CD4-positive, alpha-beta T cell (primary cell): ENCODE measurements around the gene ALAS2. TPM values are rescaled to one million over a fixed set of nuclear protein-coding genes. Genes with fewer than 3 reads are reported as not detected.
"Not testable (repeated sequence)": the region's sequence is repeated elsewhere in the genome, so short reads cannot be mapped to it uniquely, and the experiment has no call there.

Source experiments
- ATAC-seq: fragments of 200-7000 bp; cut with Tn5 transposase; one replicate; pipeline ENCODE4 v1.10.0; 2022; ENCODE audit warnings: mild to moderate bottlenecking; ENCODE audit not compliant: poor library complexity
- CTCF ChIA-PET: fragments of 350-600 bp; sonication (Branson Sonifier 250); formaldehyde crosslinking; loops from one replicate; lab custom pipeline; 2021; ENCODE audit warnings: antibody characterized with exemption, inconsistent platforms; lab: Charles Lee
- POLR2A ChIA-PET: fragments of 350-600 bp; sonication (Branson Sonifier 250); formaldehyde crosslinking; loops from one replicate; lab custom pipeline; 2021; ENCODE audit warnings: antibody characterized with exemption, inconsistent platforms; lab: Charles Lee
- DNase-seq, 14 experiments: peaks; one replicate each; pipeline ENCODE4 v3.0.0-alpha.2; 2013 to 2020; ENCODE audit warnings: mixed read lengths in 2 of 14
- H3K27ac ChIP-seq, 2 donors: one replicate each; pipeline versions ENCODE4 v1.5.1 to v1.7.0; 2013; ENCODE audit warnings: low read length in 2 of 2, low read depth in 1 of 2, mild to moderate bottlenecking in 1 of 2
- H3K27me3 ChIP-seq, 2 experiments: 1 replicate in 1 of 2; 2 replicates in 1 of 2; pipeline versions ENCODE4 v1.6.1 to v1.7.0; 2013; ENCODE audit warnings: low read length in 2 of 2, control low read depth in 1 of 2, mild to moderate bottlenecking in 1 of 2, moderate library complexity in 1 of 2; ENCODE audit not compliant: insufficient read depth in 2 of 2, control insufficient read depth in 1 of 2
- H3K36me3 ChIP-seq: one replicate; pipeline ENCODE4 v1.6.1; 2013; ENCODE audit warnings: low read length, control low read depth; ENCODE audit not compliant: insufficient read depth
- H3K4me1 ChIP-seq: one replicate; pipeline ENCODE4 v1.6.1; 2013; ENCODE audit warnings: low read length, control low read depth; ENCODE audit not compliant: insufficient read depth
- H3K4me3 ChIP-seq: one replicate; pipeline ENCODE4 v1.5.1; 2013; ENCODE audit warnings: mild to moderate bottlenecking, low read length, moderate library complexity
- H3K9me3 ChIP-seq, 2 experiments: 1 replicate in 1 of 2; 2 replicates in 1 of 2; pipeline versions ENCODE4 v1.6.1 to v1.7.0; 2013; ENCODE audit warnings: low read length in 2 of 2, mild to moderate bottlenecking in 2 of 2, control low read depth in 1 of 2, moderate library complexity in 1 of 2; ENCODE audit not compliant: control insufficient read depth in 1 of 2, insufficient read depth in 1 of 2
- H3K27ac Mint-ChIP-seq: one replicate; pipeline ENCODE4 v1.8.0; 2020; ENCODE audit warnings: mixed read lengths
- H3K27me3 Mint-ChIP-seq: one replicate; pipeline ENCODE4 v1.8.0; 2021; ENCODE audit warnings: mixed read lengths
- H3K36me3 Mint-ChIP-seq: one replicate; pipeline ENCODE4 v1.8.0; 2021; ENCODE audit warnings: low read depth, mixed read lengths
- H3K4me1 Mint-ChIP-seq: one replicate; pipeline ENCODE4 v1.8.0; 2021; ENCODE audit warnings: low read depth, mixed read lengths
- H3K4me3 Mint-ChIP-seq: one replicate; pipeline ENCODE4 v1.8.0; 2020; ENCODE audit warnings: mild to moderate bottlenecking, mixed read lengths
- H3K9me3 Mint-ChIP-seq: one replicate; pipeline ENCODE4 v1.8.0; 2020; ENCODE audit warnings: mixed read lengths
- CTCF ChIP-seq: fragments of 200-600 bp; IDR thresholded peaks from one replicate; pipeline ENCODE4 v1.8.0; 2022; ENCODE audit warnings: antibody characterized with exemption, mild to moderate bottlenecking
- intact Hi-C, 2 experiments: fragments of 100-400 bp; cut with DNase I in 1 of 2; cut with micrococcal nuclease in 1 of 2; formaldehyde crosslinking; loops; one replicate each; pipeline versions ENCODE4 v1.15.1 to v1.9.0; 2023 to 2025; cut with DNase I, micrococcal nuclease
- polyA plus RNA-seq, 2 donors: library from polyadenylated mRNA; unstranded; fragments of 120-200 nt; gene quantifications; one replicate each; pipeline ENCODE4 v1.2.1, GENCODE V29; 2013
- total RNA-seq, 174 experiments: library from RNA in 2 of 174; stranded (reverse) in 2 of 174; gene quantifications; one replicate each; pipeline ENCODE4 v1.2.3 and lab custom pipeline; 2021 to 2026

ALAS2 gene
- not detected for total RNA-seq
- polyA plus RNA-seq (2013, experiment 1 of 2): 0.11 TPM
- polyA plus RNA-seq (2013, experiment 2 of 2): 1.2 TPM
- 0 to 2.9 (median 0) reads per million in 172 experiments for total RNA-seq (lab: John Stamatoyannopoulos, UW)

- Histone ChIP-seq H3K4me3 (no peak within 1 kb of the TSS), H3K36me3 (no peaks in the 10 kb centered on the region), H3K27me3 (no peaks in the 10 kb centered on the region), H3K27ac (no peak within 1 kb of the TSS), H3K4me1 (no peaks in the 10 kb centered on the region), H3K9me3 (no peaks in the 10 kb centered on the region)
- TF ChIP-seq CTCF: no peak
- H3K27ac Mint-ChIP-seq: no peak within 1 kb of the TSS
- ChIA-PET CTCF (no interaction called here), POLR2A (no interaction called here)
- H3K4me1 Mint-ChIP-seq: no peaks in the 10 kb centered on the region
- ATAC-seq (no peak), DNase-seq (no peak)
- H3K9me3 Mint-ChIP-seq: no peaks in the 10 kb centered on the region
- no peak within 1 kb of the TSS for H3K4me3 Mint-ChIP-seq
- H3K27me3 Mint-ChIP-seq: no peaks in the 10 kb centered on the region
- H3K36me3 Mint-ChIP-seq: no peaks in the 10 kb centered on the region
- intact Hi-C loops: no loop called here
Measured at GRCh38 chrX:55030271-55031205, at the start of gene ALAS2. Gene ALAS2 (minus strand): TSS chrX:55030977. CDS start chrX:55026000, 4,977 bp downstream.

GRCh38 chrX:55074851-55075467, 44.2 kb upstream of the ALAS2 start, which contains the start of gene PAGE2B:
Gene PAGE2B (plus strand): TSS chrX:55075030. CDS start chrX:55076042, 1,012 bp downstream.
- H3K4me3 ChIP-seq: no peak within 1 kb of the TSS
- no peak for ATAC-seq
- no peaks in the 10 kb centered on the region for H3K4me1 Mint-ChIP-seq

GRCh38 chrX:55072286-55072685, 41.5 kb upstream of the ALAS2 start:
- Histone ChIP-seq H3K27me3 (no peaks in the 10 kb centered on the region), H3K27ac (no peak overlapping the region), H3K36me3 (no peaks in the 10 kb centered on the region), H3K4me3 (no peak overlapping the region), H3K4me1 (no peaks in the 10 kb centered on the region), H3K9me3 (peaks cover 0 to 5% of the 10 kb centered on the region in 2 experiments)
- Mint-ChIP-seq H3K27ac (no peak overlapping the region), H3K4me3 (no peak overlapping the region), H3K4me1 (no peaks in the 10 kb centered on the region), H3K27me3 (no peaks in the 10 kb centered on the region), H3K36me3 (no peaks in the 10 kb centered on the region), H3K9me3 (no peaks in the 10 kb centered on the region)
- CTCF ChIA-PET: no interaction called here
- DNase-seq (no peak), ATAC-seq (no peak)
- no peak for TF ChIP-seq CTCF
- POLR2A ChIA-PET: no interaction called here
- intact Hi-C loops: no loop called here

More at GRCh38 chrX:55074851-55075467, 44.2 kb upstream of the ALAS2 start, which contains the start of gene PAGE2B:
- H3K27me3 ChIP-seq: no peaks in the 10 kb centered on the region
- H3K27ac ChIP-seq: no peak within 1 kb of the TSS
- no peaks in the 10 kb centered on the region for H3K9me3 Mint-ChIP-seq
- TF ChIP-seq CTCF: no peak
- no peak within 1 kb of the TSS for H3K27ac Mint-ChIP-seq
- no peaks in the 10 kb centered on the region for H3K4me1 ChIP-seq
- H3K36me3 ChIP-seq: no peaks in the 10 kb centered on the region
- CTCF ChIA-PET: no interaction called here
- intact Hi-C loops: no loop called here
- POLR2A ChIA-PET: no interaction called here
- peaks cover 0 to 5% of the 10 kb centered on the region in 2 experiments for H3K9me3 ChIP-seq
- no peak within 1 kb of the TSS for H3K4me3 Mint-ChIP-seq
- H3K36me3 Mint-ChIP-seq: no peaks in the 10 kb centered on the region
- DNase-seq: no peak
- H3K27me3 Mint-ChIP-seq: no peaks in the 10 kb centered on the region

- CTCF ChIA-PET, H3K27ac Mint-ChIP-seq, H3K36me3 Mint-ChIP-seq, H3K4me3 Mint-ChIP-seq, H3K27ac ChIP-seq, H3K9me3 ChIP-seq, H3K4me1 ChIP-seq, H3K27me3 Mint-ChIP-seq, H3K4me3 ChIP-seq, H3K27me3 ChIP-seq, DNase-seq, intact Hi-C loops, POLR2A ChIA-PET, ATAC-seq, H3K4me1 Mint-ChIP-seq, H3K36me3 ChIP-seq, H3K9me3 Mint-ChIP-seq: not testable (repeated sequence)
Measured at GRCh38 chrX:55067180-55067579, 36.4 kb upstream of the ALAS2 start.
